ENCODE data around the gene POC1B.
"Not testable (repeated sequence)": the region's sequence is repeated elsewhere in the genome, so short reads cannot be mapped to it uniquely, and the experiment has no call there.

Gene POC1B

GRCh38 chr12:89459279-89459678 is 66.6 kb downstream of the POC1B start:
- not testable (repeated sequence) for DNase-seq

- no peak for DNase-seq
Measured at GRCh38 chr12:89456565-89456964, 69.3 kb downstream of the POC1B start.

DNA sequence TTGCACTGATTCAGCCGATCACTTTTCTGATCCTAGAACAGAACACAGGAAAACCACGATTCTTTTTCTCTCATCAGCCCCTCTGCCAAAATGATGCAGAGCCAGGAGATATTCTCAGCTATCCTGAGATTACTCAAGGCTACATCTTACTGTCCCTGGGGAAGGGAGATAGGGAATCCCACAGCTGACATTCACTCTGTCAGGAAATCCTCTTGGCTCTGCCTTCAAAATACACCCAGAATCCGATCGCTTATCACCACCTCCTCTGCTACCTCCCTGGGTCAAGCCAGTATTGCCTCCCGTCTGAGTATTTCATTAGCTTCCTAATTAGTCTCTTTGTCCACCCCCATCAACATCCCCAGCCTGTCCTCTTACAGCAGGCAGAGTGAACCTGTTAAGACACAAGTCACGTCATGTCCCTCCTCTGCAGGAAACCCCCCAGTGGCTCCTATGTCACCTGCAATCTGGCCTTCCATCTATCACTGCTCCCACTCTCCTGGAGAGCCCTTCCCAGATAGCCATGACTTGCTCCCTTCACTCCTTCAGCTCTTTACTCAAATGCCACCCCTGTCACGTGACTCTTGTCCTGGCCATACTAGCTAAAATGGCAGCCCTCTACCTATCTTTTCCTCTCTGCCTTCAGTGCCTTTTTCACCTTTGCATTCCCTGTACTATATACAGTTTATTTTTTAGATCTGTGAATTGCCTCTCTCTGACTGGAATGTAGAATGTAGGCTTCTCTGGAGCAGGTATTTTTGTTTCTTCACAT is 71.6 kb downstream of the POC1B start:
- DNase-seq: no peak

DNA sequence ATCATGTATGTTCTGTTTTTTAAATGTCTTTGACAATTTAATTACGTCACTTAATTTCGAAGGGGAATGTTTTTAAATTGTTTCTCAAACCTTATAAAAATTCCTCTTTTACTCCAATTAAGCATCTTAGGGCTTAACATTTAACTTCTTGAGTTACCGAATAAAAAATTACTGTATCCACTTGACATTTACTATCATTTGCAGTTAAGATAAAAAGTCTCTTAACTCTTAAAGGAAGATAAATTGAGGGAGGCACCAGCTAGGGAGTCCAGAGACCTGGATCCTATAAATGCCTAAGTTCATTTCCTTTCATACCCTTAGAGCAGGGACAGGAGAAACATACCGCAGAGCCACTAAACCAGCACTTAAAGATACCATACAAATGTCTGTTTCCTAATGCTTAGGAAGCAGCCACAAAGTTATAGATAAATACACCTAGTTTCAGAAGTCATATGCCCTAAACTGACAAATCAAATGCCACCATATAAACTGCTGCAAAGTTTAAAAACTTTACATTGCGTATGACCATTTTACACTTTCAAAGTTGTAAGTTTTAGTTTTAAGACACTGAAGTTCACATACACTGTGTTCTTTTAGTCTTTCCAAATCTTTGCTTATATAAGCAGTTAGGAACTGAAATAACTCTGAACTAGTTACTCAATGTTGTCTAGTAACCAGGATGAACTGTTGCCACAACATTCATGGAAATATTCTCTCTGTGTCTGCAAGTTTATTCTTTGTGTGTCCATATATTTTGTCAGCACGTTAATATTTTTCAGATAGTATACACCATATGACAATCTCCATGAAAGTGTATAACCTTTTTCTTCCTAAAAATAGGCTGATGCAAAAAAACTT is 72.5 kb downstream of the POC1B start:
- no peak for DNase-seq

DNA sequence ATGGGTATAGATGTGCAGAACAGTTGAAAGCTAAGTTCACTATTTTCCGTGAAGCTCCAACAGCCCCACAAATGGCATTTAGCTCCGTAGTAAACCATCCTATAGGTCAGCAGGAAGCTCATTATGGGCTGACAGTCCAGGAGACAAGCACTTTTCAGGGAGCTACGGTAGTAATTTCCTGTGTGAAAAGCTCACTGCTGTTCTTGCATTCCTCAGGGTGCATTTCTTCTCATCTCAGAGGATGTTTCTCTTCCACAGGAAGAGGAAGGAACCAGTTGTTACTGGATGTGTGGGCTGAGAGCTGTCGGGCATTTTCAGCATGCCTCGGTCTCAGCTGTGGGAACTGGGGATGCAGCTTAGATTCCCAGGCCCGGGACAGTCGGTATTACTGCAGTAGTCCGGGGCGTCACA is 74.0 kb downstream of the POC1B start:
- DNase-seq: no peak

DNA sequence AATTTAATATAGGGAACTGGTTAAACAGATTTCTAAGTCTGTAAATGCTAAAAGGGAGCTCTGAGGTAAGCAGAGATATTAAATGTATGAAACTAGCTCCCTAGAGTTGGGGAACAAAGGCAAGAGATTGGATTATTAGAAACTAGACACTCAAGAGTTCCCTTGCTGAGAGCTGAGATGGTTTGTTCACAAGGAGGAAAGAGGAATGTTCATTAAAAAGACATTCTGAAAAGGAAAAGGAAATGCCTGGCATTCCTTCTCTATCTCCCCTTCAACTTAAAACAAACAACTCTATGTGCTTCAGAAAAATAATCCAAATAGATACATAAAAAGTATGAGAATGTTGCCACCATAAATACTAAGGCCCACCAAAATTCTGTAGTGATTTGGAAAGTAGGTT is 74.9 kb downstream of the POC1B start:
- no peak for DNase-seq

- no peak for DNase-seq
Measured at GRCh38 chr12:89448951-89449371, 76.9 kb downstream of the POC1B start.

DNA sequence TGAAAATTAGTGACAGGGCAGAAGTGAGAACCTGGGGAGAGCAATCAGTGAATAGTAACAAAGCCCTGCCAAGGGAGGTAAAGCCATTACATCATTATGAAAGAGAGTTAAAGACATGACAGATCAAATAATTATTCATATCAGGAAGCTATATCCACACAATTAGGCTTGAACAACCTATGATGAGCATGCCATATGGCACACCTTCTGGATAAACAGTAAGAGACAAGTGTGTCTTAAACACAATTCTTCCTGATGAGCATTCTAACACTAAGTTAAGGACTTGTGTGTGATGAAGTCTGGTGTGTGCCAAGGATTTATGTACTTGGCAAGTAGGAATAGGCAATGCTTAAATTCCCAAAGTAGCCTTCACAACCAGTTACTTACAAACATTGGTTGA is 77.3 kb downstream of the POC1B start:
- no peak for DNase-seq

GRCh38 chr12:89439941-89440340 is 85.9 kb downstream of the POC1B start:
- DNase-seq: no peak

DNA sequence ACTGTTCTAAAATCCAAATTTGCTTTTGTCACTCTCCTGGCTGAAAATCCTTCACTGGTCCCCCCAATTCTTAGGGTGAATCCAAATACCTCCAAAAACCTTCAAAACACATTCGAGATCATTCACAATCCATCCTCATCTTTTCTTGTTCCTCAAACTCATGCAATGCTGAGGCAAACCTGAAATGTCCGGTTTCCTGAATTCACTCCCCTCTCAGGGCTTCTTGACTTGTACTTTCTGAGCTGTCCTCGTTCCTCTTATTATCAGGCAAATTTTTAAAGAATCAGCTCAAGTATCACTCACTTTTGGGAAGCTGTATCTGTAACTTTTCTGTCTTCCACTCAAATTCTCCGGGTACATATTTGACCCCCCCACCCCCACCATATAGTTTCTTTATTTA is 88.6 kb downstream of the POC1B start:
- DNase-seq: no peak

DNA sequence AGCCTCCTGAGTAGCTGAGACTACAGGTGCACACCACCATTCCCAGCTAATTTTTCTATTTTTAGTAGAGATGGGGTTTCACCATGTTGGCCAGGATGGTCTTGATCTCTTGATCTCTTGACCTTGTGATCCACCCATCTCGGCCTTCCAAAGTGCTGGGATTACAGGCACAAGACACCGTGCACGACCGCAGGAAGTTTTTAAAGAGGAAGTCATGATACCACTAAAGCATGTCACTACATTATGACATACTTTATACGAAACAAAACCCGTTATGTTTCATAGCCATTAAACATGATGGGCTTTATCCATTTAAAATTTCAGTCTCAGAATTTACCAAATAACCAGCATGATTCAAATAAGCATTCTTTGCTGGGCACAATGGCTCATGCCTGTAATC is 89.8 kb downstream of the POC1B start:
- DNase-seq: no peak

DNA sequence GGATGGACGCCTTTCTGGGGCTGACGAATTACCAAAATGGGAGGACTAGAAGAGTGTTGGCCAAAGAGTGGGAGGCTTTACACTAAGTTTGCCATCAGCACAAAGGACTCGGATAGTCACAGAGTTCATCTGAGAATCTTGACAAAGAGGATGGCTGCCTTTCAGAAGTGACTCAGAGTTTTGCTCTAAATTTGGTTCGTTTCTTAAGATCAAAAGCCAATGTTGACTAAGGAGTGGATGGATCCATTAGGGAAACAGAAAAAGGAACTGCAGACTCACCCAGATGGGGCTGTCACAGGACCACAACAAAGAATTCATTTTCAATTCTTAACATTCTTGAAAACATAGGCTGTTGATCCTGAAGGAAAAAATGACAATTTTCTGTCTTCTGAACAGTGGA is 92.2 kb downstream of the POC1B start:
- DNase-seq: no peak

- no peak for DNase-seq
Measured at GRCh38 chr12:89432396-89432795, 93.5 kb downstream of the POC1B start.

- no peak for DNase-seq
Measured at GRCh38 chr12:89429528-89429927, 96.3 kb downstream of the POC1B start.

DNA sequence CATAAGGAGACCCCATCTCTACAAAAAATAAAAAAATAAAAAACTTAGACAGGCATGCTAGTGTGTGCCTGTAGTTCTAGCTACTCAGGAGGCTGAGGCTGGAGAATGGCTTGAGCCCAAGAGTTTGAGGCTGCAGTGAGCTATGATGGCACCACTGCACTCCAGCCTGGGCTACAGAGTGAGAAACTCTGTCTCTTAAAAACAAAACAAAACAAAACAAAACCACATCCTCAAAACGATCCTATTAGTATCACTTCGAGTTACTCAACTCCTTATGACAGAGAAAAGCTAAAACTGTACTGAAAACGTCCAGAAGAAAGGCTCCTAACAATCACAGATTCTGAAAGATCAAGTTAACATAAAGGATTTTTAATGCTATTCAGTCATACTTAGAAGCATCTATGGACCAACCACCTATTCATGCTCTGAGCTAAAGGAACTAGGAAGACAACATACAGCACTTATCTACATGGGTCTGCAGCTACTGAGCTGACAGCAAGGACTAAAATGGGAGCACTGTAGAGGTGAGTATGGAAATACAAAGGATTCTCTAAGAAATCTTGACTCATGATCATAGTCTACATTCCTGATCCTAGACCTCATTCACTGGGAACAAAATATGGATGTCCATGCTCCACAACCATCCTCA is 98.2 kb downstream of the POC1B start:
- DNase-seq: no peak

- no peak for DNase-seq
Measured at GRCh38 chr12:89424846-89425245, 101.0 kb downstream of the POC1B start.

GRCh38 chr12:89424389-89424788 is 101.5 kb downstream of the POC1B start:
- no peak for DNase-seq

DNA sequence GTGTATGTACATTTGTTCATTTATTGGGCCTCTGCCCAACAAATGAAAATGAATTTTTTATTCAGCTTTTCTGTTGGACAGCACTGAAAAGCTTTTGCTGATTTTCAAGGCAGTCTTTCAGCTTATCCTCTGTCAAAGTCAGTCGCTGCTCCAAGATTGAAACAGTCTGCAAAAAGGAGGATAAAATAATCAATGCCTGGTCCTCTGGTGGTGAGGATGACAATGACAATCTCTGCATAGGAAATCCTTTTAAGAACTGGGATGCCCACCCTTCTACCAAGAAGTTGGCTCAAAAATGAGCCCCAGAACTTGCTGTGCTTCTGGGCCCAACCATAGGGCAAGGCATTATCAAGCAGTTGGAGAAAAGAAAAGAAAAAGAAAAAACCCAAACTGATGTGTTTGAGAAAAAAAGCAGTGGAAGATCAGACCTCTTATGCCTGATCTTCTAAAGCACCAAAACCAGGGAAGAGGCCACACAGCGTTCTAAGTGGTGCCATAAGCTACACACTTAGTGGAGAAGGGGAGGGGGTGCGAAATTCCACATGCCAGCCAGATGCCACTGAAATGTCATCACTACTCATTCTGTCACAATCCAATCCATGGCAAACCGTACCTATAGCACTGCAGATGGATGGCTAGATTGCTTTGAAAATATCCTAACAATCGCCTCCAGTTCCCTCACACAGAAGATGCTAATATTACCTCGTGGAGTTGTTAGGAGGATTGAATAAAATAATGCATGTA is 104.6 kb downstream of the POC1B start:
- no peak for DNase-seq

DNA sequence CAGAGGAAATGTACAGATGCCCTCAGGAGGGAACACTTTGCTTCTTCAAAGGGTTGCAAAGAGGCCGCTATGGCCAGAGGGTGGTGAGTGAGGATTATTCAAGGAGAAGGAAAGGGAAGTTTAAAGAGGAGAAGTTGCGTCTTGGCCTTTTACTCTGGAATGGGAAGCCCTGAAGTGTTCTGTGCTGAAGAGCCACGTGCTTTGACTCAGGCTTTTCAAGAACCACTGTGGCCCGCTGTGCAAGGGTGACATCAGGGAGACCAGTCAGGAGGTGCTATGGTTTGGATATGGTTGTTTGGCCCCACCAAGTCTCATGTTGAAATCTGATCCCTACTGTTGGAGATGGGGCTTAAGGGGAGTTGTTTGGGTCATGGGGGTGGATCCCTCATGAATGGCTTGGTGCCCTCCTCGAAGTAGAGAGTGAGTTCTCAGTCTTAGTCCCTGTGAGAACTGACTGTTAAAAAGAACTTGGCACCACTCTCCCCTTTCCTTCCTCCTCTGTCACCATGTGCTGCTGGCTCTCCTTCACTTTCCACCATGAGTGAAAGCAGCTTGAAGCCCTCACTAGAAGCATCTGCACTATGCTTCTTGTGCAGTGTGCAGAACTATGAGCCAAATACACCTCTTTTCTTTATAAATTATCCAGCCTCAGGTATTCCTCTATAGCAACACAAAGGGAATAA is 107.5 kb downstream of the POC1B start:
- DNase-seq: no peak

GRCh38 chr12:89417246-89417977 is 108.4 kb downstream of the POC1B start:
- DNase-seq: no peak

- DNase-seq: no peak
Measured at GRCh38 chr12:89416049-89416792, 109.6 kb downstream of the POC1B start.
